Gastroesophageal sphincter (tissue), 4 donors: ENCODE results near the gene ALG1. TPM values are rescaled to one million over a fixed set of nuclear protein-coding genes. Genes with fewer than 3 reads are reported as not detected.

Experiments
- ATAC-seq: fragments of 150-250 bp; one replicate; pipeline ENCODE4 v1.9.1; 2016; ENCODE audit warnings: mild to moderate bottlenecking, moderate library complexity
- H3K27ac ChIP-seq, 4 donors: fragments of 200-600 bp; sonication (generic) in 3 of 4; 1 replicate in 3 of 4; 2 replicates in 1 of 4; pipeline ENCODE4 v1.5.1; 2016 to 2019
- H3K27me3 ChIP-seq: fragments of 200-600 bp; sonication (generic); one replicate; pipeline ENCODE4 v1.5.1; 2019
- H3K36me3 ChIP-seq, 2 donors: fragments of 200-600 bp; sonication (generic); one replicate each; pipeline ENCODE4 v1.5.1; 2019; ENCODE audit warnings: control low read depth in 1 of 2
- H3K4me1 ChIP-seq, 3 donors: fragments of 200-600 bp; sonication (generic); 1 replicate in 2 of 3; 2 replicates in 1 of 3; pipeline ENCODE4 v1.5.1; 2016 to 2019; ENCODE audit warnings: control low read depth in 2 of 3
- H3K4me3 ChIP-seq, 2 donors: fragments of 200-600 bp; sonication (generic); one replicate each; pipeline ENCODE4 v1.5.1; 2019; ENCODE audit warnings: mild to moderate bottlenecking in 1 of 2, moderate library complexity in 1 of 2
- H3K9me3 ChIP-seq, 3 donors: fragments of 200-600 bp; sonication (generic); one replicate each; pipeline ENCODE4 v1.5.1; 2017 to 2019; ENCODE audit warnings: control low read depth in 2 of 3
- EP300 ChIP-seq: sonication (generic); formaldehyde crosslinking; IDR thresholded peaks from one replicate; pipeline ENCODE4 v1.6.1; 2017; ENCODE audit warnings: antibody characterized with exemption, mild to moderate bottlenecking
- POLR2A ChIP-seq, 2 donors: fragments of 450-650 bp; IDR thresholded peaks; one replicate each; pipeline ENCODE4 v1.6.1; 2017; ENCODE audit warnings: antibody characterized with exemption in 2 of 2, mild to moderate bottlenecking in 2 of 2, moderate library complexity in 1 of 2
- POLR2AphosphoS5 ChIP-seq: sonication (generic); formaldehyde crosslinking; IDR thresholded peaks from one replicate; pipeline ENCODE4 v1.6.1; 2017; ENCODE audit warnings: antibody characterized with exemption
- WGBS, 2 donors: methylation state at CpG; one replicate each; pipeline ENCODE4 v1.1.5; 2018; ENCODE audit warnings: low coverage in 1 of 2; 5-methylcytosine and 5-hydroxymethylcytosine counted together
- total RNA-seq, 4 donors: library from RNA; depleted of rRNA; stranded (reverse); fragments of >200 nt; gene quantifications; one replicate each; pipeline ENCODE4 v1.1.0, GENCODE V29; 2016
- TF ChIP-seq, protein P1 (sequence below), 4 experiments: fragments of 200-600 bp in 2 of 4; fragments of 450-650 bp in 2 of 4; sonication (generic) in 1 of 4; IDR thresholded peaks; one replicate each; pipeline ENCODE4 v1.5.1; 2017 to 2019; ENCODE audit warnings: antibody characterized with exemption in 4 of 4, mild to moderate bottlenecking in 2 of 4, moderate library complexity in 2 of 4

The ALG1 gene
- total RNA-seq, 4 donors from 2014 or later, result 6.4 to 16.8 (median 12.9) TPM

DNA sequence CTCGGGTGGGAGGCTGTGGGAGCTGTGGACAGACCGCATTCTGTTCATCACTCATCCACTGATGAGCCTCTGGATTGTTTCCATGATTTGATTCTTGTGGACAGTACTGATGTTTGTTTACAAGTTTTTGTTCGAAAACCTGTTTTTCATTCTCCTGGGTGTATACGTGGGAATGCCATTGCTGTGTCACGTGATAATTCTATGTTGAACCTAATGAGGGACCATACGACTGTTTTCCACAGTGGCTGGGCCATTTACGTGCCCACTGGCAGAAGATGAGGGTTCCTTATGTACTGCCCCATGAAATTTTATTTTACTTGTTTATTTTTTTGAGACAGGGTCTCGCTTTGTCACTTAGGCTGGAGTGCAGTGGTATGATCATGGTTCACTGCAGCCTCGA, 2.6 kb upstream of the ALG1 start:
- Histone ChIP-seq H3K27me3 (no peaks in the 10 kb centered on the region), H3K36me3 (peaks cover 0 to 8% of the 10 kb centered on the region in 2 donors), H3K4me1 (peaks cover 0 to 22% (median 10%) of the 10 kb centered on the region in 3 donors), H3K4me3 (no peak overlapping the region), H3K27ac (no peak overlapping the region), H3K9me3 (no peaks in the 10 kb centered on the region)
- ATAC-seq, result no peak
- WGBS, 2 donors, result 92 to 98% methylated on average over 6 to 7 of the region's 9 CpGs
- TF ChIP-seq, protein P1, sequence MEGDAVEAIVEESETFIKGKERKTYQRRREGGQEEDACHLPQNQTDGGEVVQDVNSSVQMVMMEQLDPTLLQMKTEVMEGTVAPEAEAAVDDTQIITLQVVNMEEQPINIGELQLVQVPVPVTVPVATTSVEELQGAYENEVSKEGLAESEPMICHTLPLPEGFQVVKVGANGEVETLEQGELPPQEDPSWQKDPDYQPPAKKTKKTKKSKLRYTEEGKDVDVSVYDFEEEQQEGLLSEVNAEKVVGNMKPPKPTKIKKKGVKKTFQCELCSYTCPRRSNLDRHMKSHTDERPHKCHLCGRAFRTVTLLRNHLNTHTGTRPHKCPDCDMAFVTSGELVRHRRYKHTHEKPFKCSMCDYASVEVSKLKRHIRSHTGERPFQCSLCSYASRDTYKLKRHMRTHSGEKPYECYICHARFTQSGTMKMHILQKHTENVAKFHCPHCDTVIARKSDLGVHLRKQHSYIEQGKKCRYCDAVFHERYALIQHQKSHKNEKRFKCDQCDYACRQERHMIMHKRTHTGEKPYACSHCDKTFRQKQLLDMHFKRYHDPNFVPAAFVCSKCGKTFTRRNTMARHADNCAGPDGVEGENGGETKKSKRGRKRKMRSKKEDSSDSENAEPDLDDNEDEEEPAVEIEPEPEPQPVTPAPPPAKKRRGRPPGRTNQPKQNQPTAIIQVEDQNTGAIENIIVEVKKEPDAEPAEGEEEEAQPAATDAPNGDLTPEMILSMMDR (IDR thresholded peaks at IDR 0.05), result no peak
- TF ChIP-seq EP300 (no peak), POLR2AphosphoS5 (no peak), POLR2A (IDR thresholded peaks at IDR 0.05) (no peak)

DNA sequence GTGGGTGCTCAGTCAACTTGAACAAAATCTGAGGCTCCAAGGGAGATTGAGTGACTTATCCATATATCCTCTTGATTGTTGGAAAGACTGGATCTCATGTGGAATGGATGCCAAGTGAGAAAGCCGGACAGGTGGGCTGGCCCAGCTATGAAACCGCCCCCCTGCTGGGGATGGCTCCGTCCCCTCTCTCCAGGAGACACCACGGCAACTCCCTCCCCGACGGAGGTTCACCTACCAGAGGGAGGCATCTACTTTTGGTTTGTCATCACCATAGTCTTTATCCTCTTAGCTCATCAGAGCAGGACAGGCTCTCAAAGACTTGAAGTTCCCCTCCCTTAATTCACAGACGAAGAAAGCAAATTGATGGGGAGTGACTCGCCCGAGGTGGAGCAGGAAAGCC, 1.8 kb upstream of the ALG1 start:
- 80% methylated on average over 2 of the region's 9 CpGs; no CpG with 5 or more reads in 1 of the 2 donors for WGBS, 2 donors
- TF ChIP-seq POLR2A (IDR thresholded peaks at IDR 0.05) (no peak), EP300 (no peak), POLR2AphosphoS5 (no peak)
- TF ChIP-seq, protein P1 (IDR thresholded peaks at IDR 0.05), result no peak
- ATAC-seq, result no peak
- Histone ChIP-seq H3K27ac (no peak overlapping the region), H3K4me3 (no peak overlapping the region), H3K36me3 (peaks cover 0 to 16% of the 10 kb centered on the region in 2 donors), H3K9me3 (no peaks in the 10 kb centered on the region), H3K4me1 (peaks cover 0 to 22% (median 10%) of the 10 kb centered on the region in 3 donors), H3K27me3 (no peaks in the 10 kb centered on the region)

DNA sequence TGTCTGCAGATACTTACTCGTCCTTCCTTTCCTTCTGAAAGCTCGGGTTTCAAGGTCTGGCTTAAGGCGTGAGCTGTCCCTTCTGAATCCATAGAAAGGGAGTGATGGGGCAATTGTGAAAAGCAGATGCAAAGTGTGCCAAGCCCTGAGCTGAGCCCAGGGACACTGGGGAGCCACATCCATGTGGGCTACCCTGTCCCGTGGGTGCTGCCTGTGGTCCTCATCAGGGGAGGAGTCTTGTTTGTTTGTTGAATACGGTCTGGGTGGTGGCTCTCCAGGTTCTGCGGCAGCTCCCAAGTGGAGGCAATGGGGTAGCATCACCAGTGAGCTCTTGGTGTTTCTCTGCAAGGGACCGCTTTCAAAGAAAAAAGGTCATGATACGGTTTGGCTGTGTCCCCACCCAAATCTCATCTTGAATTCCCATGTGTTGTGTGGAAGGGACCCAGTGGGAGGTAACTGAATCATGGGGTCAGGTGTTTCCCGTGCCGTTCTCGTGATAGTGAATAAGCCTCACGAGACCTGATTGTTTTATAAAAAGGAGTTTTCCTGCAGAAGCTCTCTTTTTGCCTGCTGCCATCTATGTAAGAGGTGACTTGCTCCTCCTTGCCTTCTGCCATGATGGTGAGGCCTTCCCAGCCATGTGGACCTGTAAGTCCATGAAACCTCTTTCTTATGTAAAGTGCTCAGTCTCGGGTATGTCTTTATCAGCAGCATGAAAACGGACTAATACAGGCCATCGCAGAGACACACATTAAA, 1.0 kb upstream of the ALG1 start:
- 77 to 88% methylated on average over 6 to 10 of the region's 15 CpGs for WGBS, 2 donors
- Histone ChIP-seq H3K27me3 (no peaks in the 10 kb centered on the region), H3K9me3 (no peaks in the 10 kb centered on the region), H3K4me3 (no peak overlapping the region), H3K27ac (peak overlapping the region; percentile 62 to 85 (median 80)), H3K4me1 (peaks cover 0 to 22% (median 10%) of the 10 kb centered on the region in 3 donors), H3K36me3 (peaks cover 0 to 24% of the 10 kb centered on the region in 2 donors)
- TF ChIP-seq, protein P1 (IDR thresholded peaks at IDR 0.05), result no peak
- TF ChIP-seq EP300 (no peak), POLR2A (IDR thresholded peaks at IDR 0.05) (no peak), POLR2AphosphoS5 (no peak)
- no peak for ATAC-seq

DNA sequence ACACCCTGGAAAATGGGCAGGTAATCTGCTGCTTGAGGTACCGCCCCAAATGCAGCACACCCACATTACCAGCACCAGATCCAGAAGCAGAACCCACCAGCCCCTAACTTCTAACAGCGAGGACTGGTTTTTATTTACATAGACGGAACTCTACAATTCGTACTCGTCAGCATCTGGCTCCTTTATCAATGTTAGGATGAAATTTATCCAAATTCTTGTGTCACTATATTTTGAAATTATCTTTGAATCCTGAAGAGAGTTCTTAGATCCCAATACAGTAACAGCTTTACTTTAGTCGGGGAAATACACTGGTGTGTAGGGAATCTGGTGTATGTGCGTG, 332 bp upstream of the ALG1 start:
- H3K27ac ChIP-seq, result peak overlapping the region; percentile 62 to 85 (median 80)
- TF ChIP-seq POLR2AphosphoS5 (no peak), EP300 (no peak), POLR2A (IDR thresholded peaks at IDR 0.05) (no peak)
- TF ChIP-seq, protein P1 (IDR thresholded peaks at IDR 0.05), result no peak
- no peak for ATAC-seq
- peaks cover 0 to 31% of the 10 kb centered on the region in 2 donors for H3K36me3 ChIP-seq
- WGBS, 2 donors, result 55 to 62% methylated on average over 7 of the region's 7 CpGs
- peak overlapping the region; percentile 53 to 64 for H3K4me3 ChIP-seq
- peaks cover 0 to 22% (median 10%) of the 10 kb centered on the region in 3 donors for H3K4me1 ChIP-seq
- no peaks in the 10 kb centered on the region for H3K27me3 ChIP-seq
- H3K9me3 ChIP-seq, result no peaks in the 10 kb centered on the region
